ENCODE measurements around the gene E2F1.

The E2F1 gene

GRCh38 chr20:33687370-33687915, 1.3 kb upstream of the E2F1 start:
- no peak for FAIRE-seq

DNA sequence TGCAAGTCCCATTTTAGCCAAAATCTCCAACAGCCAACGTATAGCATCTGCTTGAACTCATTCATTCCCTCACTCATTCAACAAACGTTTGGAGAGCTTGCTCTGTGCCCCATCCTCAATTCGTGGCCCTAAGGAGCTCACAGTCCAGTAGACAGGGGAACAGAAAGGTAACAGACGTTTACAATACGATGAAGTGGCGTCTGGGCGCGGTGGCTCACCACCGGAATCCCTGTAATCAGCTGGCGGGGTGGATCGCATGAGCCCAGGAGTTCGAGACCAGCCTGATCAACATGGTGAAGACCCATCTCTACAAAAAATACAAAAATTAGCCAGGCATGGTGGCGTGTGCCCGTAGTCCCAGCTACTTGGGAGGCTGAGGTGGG, 790 bp upstream of the E2F1 start:
- no peak for FAIRE-seq

DNA sequence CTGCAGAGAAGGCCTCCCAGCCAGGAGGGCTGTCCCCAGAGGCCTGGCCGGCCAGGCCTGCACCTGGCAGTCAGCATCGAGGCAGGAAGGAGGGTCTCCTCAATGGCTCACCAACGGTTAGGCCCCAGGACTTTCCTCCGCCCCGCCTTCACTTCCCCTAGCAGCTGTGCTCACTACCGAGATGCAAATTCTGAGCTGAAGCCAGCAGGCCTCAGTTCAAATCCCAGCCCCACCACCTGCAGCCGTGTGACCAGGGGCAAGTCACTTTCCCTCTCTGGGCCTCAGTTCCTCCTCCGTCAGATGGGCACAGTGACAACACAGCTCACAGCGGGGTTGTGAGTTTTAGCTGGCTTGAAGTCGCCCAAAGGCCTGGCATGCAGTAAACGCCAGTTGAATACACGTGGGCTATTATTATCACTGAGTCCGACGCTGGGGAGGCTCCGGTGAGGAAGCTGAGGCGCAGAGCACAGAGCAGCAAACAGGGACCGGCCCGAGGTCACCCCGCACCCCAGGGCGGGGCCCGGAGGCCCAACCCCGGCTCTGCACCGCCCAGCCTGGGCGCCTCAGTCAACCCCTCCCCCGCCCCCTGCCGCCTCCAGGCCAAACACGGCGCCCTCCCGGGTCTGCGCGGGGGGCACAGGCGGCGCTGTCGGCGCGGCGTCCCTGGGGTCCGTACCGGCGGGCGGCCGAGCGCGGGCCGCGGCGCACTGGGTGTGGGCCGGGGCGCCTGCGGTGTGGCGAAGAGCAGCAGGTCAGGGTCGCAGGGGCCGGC, 671 bp downstream of the E2F1 start:
- FAIRE-seq = no peak

GRCh38 chr20:33684533-33685327, 1.5 kb downstream of the E2F1 start:
- no peak for FAIRE-seq

DNA sequence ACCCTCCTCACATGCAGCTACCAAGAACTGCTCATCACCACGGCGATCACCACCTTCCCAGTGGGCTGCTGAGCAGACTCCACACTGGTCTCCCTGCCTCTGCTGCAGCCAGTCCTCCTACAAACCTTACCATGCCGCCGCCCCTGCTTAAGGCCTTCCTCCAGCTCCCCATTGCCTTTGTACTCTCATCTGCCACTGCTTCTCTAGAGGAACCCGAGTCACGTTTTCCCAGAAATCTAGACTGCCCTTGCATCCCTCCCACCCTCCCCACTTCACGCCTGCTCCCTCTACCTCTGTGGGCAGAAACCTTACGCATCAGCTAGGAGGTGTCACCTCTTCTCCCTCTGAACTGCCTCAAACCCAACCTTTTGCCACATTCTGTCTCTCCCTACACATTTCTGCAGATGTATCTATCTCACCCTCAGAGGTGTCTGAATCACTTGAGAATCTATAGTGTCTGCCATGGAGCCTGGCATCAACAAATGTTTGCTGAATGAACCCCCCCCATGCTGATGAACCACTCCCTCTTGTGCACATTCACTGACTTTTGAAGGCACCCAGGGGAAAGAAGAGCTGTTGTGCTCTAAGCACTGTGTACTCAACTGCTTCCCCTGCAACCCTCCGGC, 4.3 kb downstream of the E2F1 start:
- no peak for FAIRE-seq

- no peak for FAIRE-seq
These were observed 4.9 kb downstream of the E2F1 start for GRCh38 chr20:33681288-33681687.

DNA sequence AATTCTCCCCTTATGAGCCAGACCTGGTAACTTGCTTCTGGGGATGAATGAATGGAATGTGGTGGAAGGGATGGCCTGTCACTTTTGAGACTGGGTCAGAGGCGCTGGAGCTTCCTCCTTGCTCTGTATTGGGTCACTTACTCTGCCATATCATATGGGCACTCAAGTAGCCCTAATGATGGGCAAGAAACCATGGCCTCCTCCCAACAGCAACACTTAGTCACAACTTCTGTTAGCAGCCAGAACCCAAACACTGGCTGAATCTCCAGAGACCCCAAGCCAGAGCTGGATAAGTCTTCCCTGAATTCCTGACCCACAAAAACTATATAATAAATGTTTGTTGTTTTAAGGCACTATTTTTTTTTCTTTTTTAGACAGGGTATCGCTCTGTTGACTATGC, 5.5 kb downstream of the E2F1 start:
- no peak for FAIRE-seq

DNA sequence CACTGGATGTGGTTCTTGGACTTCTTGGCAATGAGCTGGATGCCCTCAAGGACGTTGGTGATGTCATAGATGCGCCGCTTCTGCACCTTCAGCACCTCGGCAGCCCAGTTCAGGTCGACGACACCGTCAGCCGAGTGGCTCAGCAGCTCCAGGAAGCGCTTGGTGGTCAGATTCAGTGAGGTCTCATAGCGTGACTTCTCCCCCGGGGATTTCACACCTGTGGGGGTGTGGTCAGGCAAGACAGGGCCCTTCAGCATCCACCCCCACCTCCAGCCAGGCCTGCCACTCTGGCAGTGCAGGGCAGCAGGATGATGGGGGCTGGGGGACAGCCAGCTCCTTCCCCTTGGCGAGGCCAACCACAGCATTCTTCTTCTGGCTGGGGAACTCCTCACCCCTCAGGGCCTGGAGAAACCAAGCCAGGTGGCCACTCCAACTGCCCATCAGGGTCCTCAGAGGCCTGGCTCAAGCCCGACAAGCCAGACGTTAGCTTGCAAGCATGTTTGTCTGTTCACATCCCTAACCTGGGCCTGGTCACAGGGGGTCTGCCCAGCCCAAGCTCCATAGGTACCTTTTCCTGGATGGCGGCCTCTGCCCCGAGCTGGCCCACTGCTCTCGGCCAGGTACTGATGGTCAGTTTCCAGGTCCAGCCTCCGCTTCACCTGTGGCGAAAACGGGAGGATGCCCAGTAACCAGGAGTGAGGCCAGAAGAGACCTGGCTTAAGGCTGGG, 6.3 kb downstream of the E2F1 start:
- no peak for FAIRE-seq

GRCh38 chr20:33677991-33678702, 8.0 kb downstream of the E2F1 start:
- FAIRE-seq = no peak

GRCh38 chr20:33676652-33677645, 9.2 kb downstream of the E2F1 start:
- FAIRE-seq = no peak

DNA sequence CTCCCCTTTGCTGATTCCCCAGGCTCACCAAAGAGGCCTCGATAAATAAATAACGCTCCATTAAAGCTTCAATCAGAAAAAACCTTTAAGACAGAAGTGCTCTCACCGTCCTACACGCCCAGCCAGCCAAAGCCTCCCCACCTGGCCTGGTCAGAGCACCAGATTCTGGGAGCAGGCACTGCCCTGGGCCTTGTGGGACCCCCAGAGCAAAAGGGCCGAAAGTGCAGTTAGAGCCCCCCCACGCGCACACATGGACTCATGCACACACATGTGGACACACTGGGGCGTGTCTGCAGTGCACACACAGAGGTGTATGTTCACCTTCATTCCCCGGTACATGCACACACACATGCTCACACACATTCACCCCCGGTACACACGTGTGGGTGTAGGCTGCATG, 10.1 kb downstream of the E2F1 start:
- FAIRE-seq = no peak

DNA sequence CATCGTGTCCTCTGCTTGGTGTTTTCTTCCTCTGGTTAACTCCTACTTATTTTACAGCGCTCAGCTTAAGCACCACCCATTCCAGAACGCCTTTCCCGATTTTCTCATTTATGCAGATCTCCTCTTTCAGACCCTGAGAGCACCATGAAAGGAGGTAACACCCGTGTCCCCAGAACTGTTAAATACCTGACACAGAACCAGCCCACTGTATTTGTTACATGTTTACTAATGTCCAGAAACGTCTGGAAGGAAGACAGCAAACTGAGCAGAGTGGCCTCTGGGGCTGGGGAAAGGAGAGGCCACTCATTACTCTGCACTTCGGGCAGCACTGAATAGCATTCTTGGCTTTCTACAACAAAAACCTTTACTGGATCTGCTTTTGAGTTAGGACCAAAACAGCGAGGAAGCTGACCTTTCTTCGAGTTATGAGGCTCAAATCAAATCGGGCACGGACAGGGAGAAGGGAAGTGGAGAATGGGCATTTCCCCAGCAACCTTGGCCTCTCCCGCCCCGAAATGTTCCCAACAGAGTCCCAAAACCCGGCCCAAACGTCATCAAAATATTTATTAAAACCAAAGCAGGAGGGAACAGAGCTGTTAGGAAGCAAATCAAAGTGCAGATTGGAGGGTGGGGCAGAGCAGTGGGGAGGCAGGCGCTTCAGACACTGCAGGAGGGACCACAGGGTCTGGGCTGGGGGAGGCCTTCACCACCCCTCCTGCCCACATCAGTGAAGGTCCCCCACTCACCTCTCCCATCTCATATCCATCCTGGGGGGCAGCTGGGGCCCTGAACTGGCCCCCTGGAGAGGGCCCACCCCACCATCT, 10.8 kb downstream of the E2F1 start:
- FAIRE-seq = no peak

DNA sequence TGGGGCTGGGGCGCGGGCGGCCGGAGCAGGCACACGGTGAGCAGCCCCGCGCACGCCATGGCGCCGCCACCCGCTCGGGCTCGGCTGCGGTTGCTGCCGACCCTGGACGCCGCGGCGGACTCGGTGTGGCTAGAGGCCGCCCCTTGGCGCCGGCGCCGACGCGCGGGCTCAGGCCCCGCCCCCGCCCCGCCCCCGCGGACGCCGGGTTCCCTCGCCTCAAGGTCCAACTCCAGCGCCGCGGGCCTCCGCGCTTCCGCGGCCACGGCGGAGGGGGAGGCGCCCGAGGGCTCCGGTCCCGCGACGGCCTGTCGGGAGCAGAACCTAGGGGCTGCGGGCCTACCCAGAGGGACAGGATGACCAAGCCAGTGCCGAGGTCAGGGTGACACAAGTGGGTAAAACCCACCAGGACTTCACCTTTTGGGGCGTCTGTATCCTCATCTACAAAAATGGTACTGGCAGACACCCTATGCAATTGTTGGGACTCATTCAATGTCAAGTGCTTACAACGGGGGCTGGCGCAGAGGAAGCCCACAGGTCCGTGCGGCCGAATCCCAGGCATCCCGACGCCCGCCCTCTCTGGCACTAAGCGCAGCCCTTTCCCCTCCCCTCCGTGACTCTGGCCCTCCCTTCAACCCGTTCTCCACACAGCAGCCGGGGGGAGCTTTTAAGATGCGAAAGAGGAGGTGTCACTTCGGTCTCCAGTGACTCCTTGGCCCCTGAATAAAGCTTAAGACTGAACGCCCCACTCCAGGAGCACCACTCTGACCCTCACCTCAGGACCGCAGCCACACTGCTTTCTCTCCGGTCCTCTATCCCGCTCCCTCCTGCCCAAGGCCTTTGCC, 11.7 kb downstream of the E2F1 start, which contains the start of gene NECAB3:
Gene NECAB3 (minus strand): TSS at position 135 of the 842 bp plus-strand sequence. CDS start 76 bp downstream, at position 59.
- FAIRE-seq = no peak

GRCh38 chr20:33673410-33674293, 12.5 kb downstream of the E2F1 start:
- FAIRE-seq = no peak

GRCh38 chr20:33673114-33673409, 13.1 kb downstream of the E2F1 start:
- no peak for FAIRE-seq

GRCh38 chr20:33672426-33673113, 13.6 kb downstream of the E2F1 start:
- no peak for FAIRE-seq

DNA sequence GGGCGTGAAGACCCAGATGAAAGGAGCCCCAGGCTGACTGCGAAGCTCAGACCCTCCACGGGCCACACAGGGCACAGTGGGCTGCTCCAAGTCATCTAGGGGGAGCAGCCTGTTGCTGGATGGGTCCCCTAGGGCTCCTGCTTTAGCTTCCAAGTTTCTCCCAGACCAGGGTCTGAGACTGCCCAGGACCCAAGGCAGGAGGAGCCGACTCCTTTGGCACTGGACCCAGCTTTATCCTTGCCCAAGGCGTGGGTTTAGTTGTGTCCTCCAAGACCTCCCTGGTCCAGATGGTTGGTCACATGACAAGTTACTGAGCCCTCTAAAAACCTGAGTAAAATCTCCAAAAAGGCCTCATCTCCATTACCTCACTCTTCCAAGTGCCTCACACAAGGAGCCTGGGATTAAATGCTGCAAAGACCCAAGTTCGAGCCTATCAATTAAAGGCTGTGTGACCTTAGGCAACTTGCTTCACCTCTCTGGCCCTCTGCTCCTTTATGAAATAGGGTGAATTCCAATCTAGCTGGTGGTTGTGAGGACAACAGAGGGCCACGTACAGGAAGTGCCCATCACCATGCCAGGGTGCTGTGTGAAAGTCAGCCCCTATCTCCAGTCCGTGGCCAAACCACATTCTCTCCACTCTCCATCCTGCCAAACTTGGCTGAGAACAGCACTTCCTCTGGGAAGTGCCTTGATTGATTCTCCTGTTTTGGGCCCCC, 14.5 kb downstream of the E2F1 start:
- FAIRE-seq = no peak
